ENCODE data around the gene NUP160. TPM values are rescaled to one million over a fixed set of nuclear protein-coding genes. Genes with fewer than 3 reads are reported as not detected.
"Not testable (repeated sequence)": the region's sequence is repeated elsewhere in the genome, so short reads cannot be mapped to it uniquely, and the experiment has no call there.

Gene NUP160
- polyA plus RNA-seq, 3 donors from 2014 or later = 16.9 to 31.5 (median 25.0) TPM

DNA sequence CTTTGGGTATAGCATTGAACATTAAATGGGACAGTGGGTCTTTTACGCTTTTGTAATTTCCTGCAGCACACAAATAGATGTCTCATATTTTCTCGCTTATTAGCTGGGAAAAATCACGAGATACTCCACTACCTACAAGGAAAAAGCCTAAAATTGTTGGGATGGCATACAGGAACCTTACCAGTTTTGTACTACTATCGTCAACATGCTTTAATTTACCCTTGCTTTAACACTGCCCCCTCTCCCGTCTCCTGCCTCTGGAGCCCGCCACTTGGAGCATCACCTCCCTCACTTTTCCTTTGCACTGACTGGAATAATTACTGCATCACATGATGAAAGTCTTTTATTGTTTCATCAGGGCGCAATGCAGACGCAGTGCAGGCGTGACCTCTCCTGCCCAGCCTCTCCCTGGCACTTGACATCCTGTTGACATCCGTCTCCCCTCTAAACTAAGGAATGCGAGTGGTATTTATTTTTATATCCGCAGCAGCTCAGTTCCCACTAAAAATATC is 80.0 kb downstream of the NUP160 start:
- peak in 1 of 3 donors; percentile 6 for DNase-seq
- H3K4me1 Mint-ChIP-seq = peaks cover 31 to 41% of the 10 kb centered on the region in 2 donors
- peak overlapping the region; percentile 99 to 100 (median 100) for H3K27ac Mint-ChIP-seq
- H3K36me3 Mint-ChIP-seq = peaks cover 0 to 5% (median 0%) of the 10 kb centered on the region in 3 donors
- peak overlapping the region; percentile 95 to 99 (median 97) for H3K4me3 Mint-ChIP-seq
- H3K27me3 Mint-ChIP-seq (ENCODE audit: low read depth in 3 of 3) = peaks cover 0 to 17% (median 6%) of the 10 kb centered on the region in 3 donors
- H3K9me3 Mint-ChIP-seq = no peaks in the 10 kb centered on the region

DNA sequence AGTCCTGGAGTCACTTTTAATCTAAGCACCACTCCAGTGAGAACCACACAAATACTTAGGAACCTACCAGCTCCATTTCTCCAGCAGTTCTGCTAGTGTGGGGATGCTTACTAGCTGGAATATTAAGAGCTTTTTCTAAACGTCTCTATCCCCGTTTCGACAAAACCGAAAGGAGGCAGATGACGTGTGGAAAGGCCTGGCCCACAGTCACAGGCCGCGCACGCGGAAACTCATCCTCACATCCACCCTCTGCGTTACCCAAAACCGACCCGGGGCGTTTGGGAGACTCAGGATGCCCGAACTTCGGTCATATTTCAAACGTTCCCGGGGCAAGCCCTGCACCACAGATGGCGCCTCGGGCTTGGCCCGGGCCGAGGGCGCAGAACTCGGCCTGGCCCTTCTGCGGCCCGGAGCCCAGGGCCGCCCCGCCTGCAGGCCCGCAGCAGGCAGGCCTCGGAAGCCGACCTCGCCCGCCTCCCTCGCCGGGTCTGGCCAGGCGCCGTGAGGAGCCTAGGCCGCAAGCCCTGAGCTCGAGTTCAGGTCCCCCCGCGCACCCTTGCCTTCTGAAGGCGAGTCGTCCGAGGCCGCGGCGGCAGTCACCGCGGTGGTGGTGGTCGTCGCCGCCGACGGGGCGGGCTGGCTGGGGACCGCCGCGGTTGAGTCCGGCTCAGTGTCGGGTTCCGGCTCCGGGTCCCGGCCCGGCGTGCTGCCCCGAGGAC is 81.5 kb downstream of the NUP160 start:
- Mint-ChIP-seq H3K4me1 (peaks cover 31 to 41% of the 10 kb centered on the region in 2 donors), H3K4me3 (peak overlapping the region; percentile 94 to 98 (median 96)), H3K27ac (peak overlapping the region; percentile 96 to 100 (median 99)), H3K9me3 (no peaks in the 10 kb centered on the region), H3K27me3 (ENCODE audit: low read depth in 3 of 3) (peaks cover 0 to 17% (median 6%) of the 10 kb centered on the region in 3 donors), H3K36me3 (peaks cover 0 to 5% (median 0%) of the 10 kb centered on the region in 3 donors)
- DNase-seq = peak; percentile 73 to 81 (median 79)

DNA sequence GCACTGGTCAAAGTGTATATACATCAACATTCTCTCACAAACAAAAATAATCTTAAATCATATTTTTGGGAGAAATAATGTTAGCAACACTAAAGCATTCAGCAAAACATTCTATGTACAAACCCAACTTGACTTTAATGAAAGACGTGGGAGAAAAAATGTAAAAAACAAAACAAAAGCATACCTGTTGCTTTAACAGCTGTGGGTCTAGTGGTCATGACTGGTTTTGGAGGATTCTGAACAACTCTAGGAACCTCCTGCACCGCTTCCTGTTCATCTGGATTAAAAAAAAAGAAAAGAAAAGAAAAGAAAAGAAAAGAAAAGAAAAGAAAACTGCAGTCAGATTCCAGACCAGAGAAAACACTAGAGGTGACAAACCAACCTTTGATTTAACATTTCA is 83.1 kb downstream of the NUP160 start:
- Mint-ChIP-seq H3K9me3 (no peaks in the 10 kb centered on the region), H3K27ac (peak overlapping the region; percentile 89 to 100 (median 99)), H3K4me3 (peak overlapping the region; percentile 87 to 95 (median 94)), H3K36me3 (peaks cover under 1 to 13% (median 6%) of the 10 kb centered on the region in 3 donors), H3K27me3 (ENCODE audit: low read depth in 3 of 3) (peaks cover 0 to 17% (median 6%) of the 10 kb centered on the region in 3 donors), H3K4me1 (peaks cover 31 to 41% of the 10 kb centered on the region in 2 donors)
- DNase-seq = no peak

DNA sequence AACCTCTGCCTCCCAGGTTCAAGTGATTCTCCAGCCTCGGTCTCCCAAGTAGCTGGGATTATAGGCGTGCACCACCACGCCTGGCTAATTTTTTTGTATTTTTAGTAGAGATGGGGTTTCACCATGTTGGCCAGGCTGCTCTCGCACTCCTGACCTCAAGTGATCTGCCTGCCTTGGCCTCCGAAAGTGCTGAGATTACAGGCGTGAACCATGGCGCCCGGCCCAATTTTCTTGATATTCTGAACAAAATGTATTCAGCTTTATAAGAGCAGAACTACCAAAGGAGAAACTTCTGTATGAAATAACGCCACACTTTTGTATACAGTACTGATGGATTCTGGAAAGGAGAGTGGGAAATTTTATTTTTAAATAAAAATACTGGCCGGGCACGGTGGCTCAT is 88.9 kb downstream of the NUP160 start:
- DNase-seq; H3K9me3 Mint-ChIP-seq; H3K27ac Mint-ChIP-seq; H3K4me3 Mint-ChIP-seq; H3K27me3 Mint-ChIP-seq (ENCODE audit: low read depth in 3 of 3): not testable (repeated sequence)
- Mint-ChIP-seq H3K4me1 (peaks cover 3 to 20% of the 10 kb centered on the region in 2 donors), H3K36me3 (peaks cover 9 to 26% (median 9%) of the 10 kb centered on the region in 3 donors)

DNA sequence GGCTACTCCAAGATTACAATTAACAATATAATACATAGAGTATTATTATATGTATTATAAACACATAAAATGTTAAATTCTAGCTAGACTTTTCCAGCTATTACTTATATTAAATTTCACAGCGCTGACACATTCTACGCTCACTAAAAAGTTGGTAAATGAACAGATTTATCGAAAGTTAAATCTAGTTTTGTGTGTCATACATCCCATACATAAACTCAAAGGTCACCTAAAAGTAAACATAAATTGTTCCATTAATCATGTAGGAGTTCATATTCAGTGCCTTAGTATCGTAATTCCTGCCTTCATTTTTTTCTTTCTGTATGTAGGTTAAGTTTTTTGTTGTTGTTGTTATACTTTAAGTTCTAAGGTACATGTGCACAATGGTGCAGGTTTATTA is 91.9 kb downstream of the NUP160 start:
- Mint-ChIP-seq H3K27ac (peak overlapping the region in 2 of 6 donors; percentile 19 to 56), H3K36me3 (peaks cover 13 to 37% (median 15%) of the 10 kb centered on the region in 3 donors), H3K9me3 (no peaks in the 10 kb centered on the region), H3K4me3 (no peak overlapping the region), H3K27me3 (ENCODE audit: low read depth in 3 of 3) (peaks cover 0 to 2% (median 0%) of the 10 kb centered on the region in 3 donors), H3K4me1 (peaks cover 2 to 21% of the 10 kb centered on the region in 2 donors)
- no peak for DNase-seq

DNA sequence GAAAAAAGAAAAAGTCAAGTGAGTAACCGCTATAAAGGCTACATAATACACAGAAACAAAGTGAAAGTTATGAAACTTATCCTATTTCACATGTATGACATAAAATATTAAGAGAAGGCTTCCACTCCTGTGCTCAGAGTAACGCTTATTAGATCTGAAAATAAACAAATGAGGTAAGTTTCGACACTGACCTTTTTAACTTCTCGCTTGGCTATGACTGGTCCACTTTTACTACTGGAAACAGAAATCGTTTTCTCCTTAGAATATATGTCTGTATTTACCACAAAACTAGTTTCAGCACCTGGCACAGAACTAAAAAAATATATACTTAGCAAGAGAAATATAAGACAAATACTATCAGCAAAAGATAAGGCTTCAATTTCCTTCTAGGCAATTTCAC is 97.4 kb downstream of the NUP160 start:
- peaks cover 0 to 5% (median 0%) of the 10 kb centered on the region in 6 donors for H3K9me3 Mint-ChIP-seq
- no peak for DNase-seq
- peaks cover 0 to 2% (median 0%) of the 10 kb centered on the region in 3 donors for H3K27me3 Mint-ChIP-seq (ENCODE audit: low read depth in 3 of 3)
- H3K4me1 Mint-ChIP-seq = peaks cover 2 to 18% of the 10 kb centered on the region in 2 donors
- H3K4me3 Mint-ChIP-seq = no peak overlapping the region
- peak overlapping the region in 4 of 6 donors; percentile 29 to 56 (median 40) for H3K27ac Mint-ChIP-seq
- peaks cover 16 to 33% (median 22%) of the 10 kb centered on the region in 3 donors for H3K36me3 Mint-ChIP-seq

DNA sequence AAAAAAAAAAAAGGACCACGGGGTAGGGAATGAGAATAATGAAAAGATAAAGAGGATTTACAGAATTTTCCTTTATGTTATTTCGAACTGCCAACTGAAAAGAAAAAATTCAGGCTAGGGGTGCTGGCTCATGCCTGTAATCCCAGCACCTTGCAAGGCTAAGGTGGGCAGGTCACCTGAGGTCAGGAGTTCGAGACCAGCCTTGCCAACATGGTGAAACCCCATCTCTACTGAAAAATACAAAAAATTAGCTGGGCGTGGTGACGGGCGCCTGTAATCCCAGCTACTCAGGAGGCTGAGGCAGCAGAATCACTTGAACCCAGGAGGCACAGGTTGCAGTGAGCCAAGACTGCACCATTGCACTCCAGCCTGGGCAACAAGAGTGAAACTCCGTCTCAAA is 105.7 kb downstream of the NUP160 start:
- H3K36me3 Mint-ChIP-seq = peaks cover 20 to 41% (median 23%) of the 10 kb centered on the region in 3 donors
- not testable (repeated sequence) for DNase-seq; H3K27me3 Mint-ChIP-seq (ENCODE audit: low read depth in 3 of 3); H3K27ac Mint-ChIP-seq; H3K4me3 Mint-ChIP-seq; H3K9me3 Mint-ChIP-seq
- H3K4me1 Mint-ChIP-seq = peaks cover 0 to 11% of the 10 kb centered on the region in 2 donors

DNA sequence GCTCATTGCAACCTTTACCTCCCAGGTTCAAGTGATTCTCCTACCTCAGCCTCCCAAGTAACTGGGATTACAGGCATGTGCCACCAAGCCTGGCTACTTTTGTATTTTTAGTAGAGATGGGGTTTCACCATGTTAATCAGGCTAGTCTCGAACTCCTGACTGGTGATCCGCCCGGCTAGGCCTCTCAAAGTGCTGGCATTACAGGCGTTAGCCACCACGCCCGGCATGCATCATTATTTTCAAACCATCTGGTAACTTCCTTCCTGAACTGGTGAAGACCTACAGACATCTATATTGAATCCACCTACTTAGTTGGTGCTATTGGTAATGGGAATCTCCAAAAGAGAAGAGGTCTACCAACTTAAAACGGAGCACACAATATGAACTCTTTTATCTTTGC is 110.3 kb downstream of the NUP160 start:
- H3K9me3 Mint-ChIP-seq; DNase-seq; H3K4me1 Mint-ChIP-seq; H3K4me3 Mint-ChIP-seq; H3K27me3 Mint-ChIP-seq (ENCODE audit: low read depth in 3 of 3): not testable (repeated sequence)
- Mint-ChIP-seq H3K36me3 (peaks cover 6 to 35% (median 9%) of the 10 kb centered on the region in 3 donors), H3K27ac (peak overlapping the region in 2 of 6 donors; percentile 21 to 40)

DNA sequence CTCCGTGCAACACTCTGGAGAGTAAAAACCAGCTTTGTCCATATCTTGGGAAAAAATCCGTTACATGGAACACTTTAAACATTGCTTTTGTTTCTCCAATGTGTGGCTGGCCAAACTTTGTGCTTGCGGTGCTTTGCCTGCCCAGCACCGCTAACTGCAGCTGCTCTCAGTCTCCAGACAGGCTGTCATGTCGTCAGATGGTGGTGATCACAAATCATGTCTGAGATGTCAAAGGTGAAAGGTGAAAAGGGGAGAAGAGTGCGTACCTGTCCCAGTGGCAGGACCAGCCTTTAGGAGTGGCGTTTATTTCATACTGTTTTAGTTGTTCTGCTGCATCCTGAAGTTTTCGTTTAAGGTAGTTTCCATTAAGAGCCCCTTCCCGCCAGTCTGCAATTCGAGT is 115.9 kb downstream of the NUP160 start:
- H3K4me3 Mint-ChIP-seq = no peak overlapping the region
- H3K36me3 Mint-ChIP-seq = peaks cover 21 to 59% (median 30%) of the 10 kb centered on the region in 3 donors
- peak overlapping the region in 1 of 6 donors; percentile 58 for H3K27ac Mint-ChIP-seq

DNA sequence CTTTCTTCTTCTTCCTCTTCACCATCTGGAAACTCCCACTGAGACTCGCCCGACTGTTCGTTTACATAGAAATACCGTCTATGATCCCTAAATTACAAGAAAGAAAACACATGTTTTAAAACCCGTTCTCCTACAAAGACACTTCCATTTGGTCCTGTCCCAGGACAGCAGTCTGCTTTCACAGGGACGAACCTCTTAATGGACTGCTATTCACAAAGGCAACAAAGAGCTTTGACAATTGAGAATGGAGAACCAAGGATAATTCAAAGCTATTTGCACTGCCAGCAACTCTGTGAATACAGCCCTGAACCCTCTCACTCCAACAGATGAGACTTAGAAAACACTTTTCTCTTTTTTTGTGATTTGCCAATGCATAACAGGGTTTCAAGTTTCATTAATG is 116.7 kb downstream of the NUP160 start:
- Mint-ChIP-seq H3K9me3 (no peaks in the 10 kb centered on the region), H3K27ac (peak overlapping the region in 2 of 6 donors; percentile 12 to 18), H3K36me3 (peaks cover 14 to 52% (median 29%) of the 10 kb centered on the region in 3 donors), H3K27me3 (ENCODE audit: low read depth in 3 of 3) (peaks cover 0 to 2% (median 0%) of the 10 kb centered on the region in 3 donors), H3K4me3 (no peak overlapping the region), H3K4me1 (peaks cover 0 to 6% of the 10 kb centered on the region in 2 donors)
- DNase-seq = no peak

More for the DNA sequence above, 115.9 kb downstream of the NUP160 start:
- H3K4me1 Mint-ChIP-seq = peaks cover 0 to 11% of the 10 kb centered on the region in 2 donors
- no peaks in the 10 kb centered on the region for H3K9me3 Mint-ChIP-seq
- peaks cover 0 to 2% (median 0%) of the 10 kb centered on the region in 3 donors for H3K27me3 Mint-ChIP-seq (ENCODE audit: low read depth in 3 of 3)
- no peak for DNase-seq

Other genes with a start within 250 kb of the NUP160 start
- gene MTCH2, start 205.8 kb downstream of the NUP160 start, polyA plus RNA-seq = 10 to 100 TPM; 66.9 to 86.2 (median 73.8) TPM
- 1 to 10 TPM; 1.1 to 4.3 (median 1.9) TPM for gene AGBL2, start 133.0 kb downstream of the NUP160 start, polyA plus RNA-seq
- gene FNBP4, start 81.0 kb downstream of the NUP160 start, polyA plus RNA-seq = 10 to 100 TPM; 12.6 to 35.9 (median 23.6) TPM
- gene PTPRJ, start 132.2 kb upstream of the NUP160 start, polyA plus RNA-seq = 10 to 100 TPM; 10.0 to 19.0 (median 18.0) TPM

Data from immature natural killer cell (primary cell).